HepG2 (cell line): ENCODE data around the gene MEF2A. TPM values are rescaled to one million over a fixed set of nuclear protein-coding genes. Genes with fewer than 3 reads are reported as not detected.
A peak's percentile ranks its signal among the peaks of the same experiment; 100 is the strongest.

ENCODE experiments used
- ATAC-seq: fragments of 200-7000 bp; cut with Tn5 transposase; 3 replicates; pipeline ENCODE4 v1.9.1; 2020; ENCODE audit warnings: mild to moderate bottlenecking, moderate library complexity
- BruUV-seq: library from RNA; stranded (reverse); fragments of 400-500 nt; replicated peaks from 2 replicates; lab custom pipeline; 2021; lab: Mats Ljungman, UMichigan
- CTCF ChIA-PET: fragments of 300-600 bp; formaldehyde crosslinking; extraction: SDS; loops from one replicate; lab custom pipeline; 2021; ENCODE audit warnings: low total read pairs, inconsistent platforms, low intra/inter-chr PET ratio; lab: Yijun Ruan, JAX
- POLR2A ChIA-PET: fragments of 350-600 bp; sonication (Branson Sonifier 250); formaldehyde crosslinking; loops from one replicate; lab custom pipeline; 2020; ENCODE audit warnings: antibody characterized with exemption, inconsistent platforms; lab: Yijun Ruan, JAX
- DNase-seq: peaks from one replicate; pipeline ENCODE4 v3.0.0-alpha.2; 2015; ENCODE audit warnings: low spot score
- FAIRE-seq: peaks from 3 replicates; lab custom pipeline; 2011; peaks lifted over from hg19 to GRCh38; lab: Jason Lieb, UNC
- H2AFZ ChIP-seq: one replicate; pipeline ENCODE4 v1.6.1; 2011; ENCODE audit warnings: low read length, inconsistent platforms
- H3K27ac ChIP-seq: fragments of 300-600 bp; 3 replicates; pipeline ENCODE4 v1.8.0; 2011; ENCODE audit warnings: mixed run types, mild to moderate bottlenecking, mixed read lengths, low read length, inconsistent platforms; ENCODE audit not compliant: insufficient read depth; ENCODE audit errors: extremely low read length
- H3K27me3 ChIP-seq, 2 experiments: fragments of 200-600 bp in 1 of 2; 2 replicates in 1 of 2; 3 replicates in 1 of 2; pipeline versions ENCODE4 v1.6.0 to v1.8.0; 2011; ENCODE audit warnings: low read length in 2 of 2, mild to moderate bottlenecking in 2 of 2, moderate library complexity in 2 of 2, inconsistent platforms in 1 of 2; ENCODE audit not compliant: insufficient read depth in 2 of 2, control insufficient read depth in 1 of 2
- H3K36me3 ChIP-seq, 2 experiments: fragments of 200-600 bp in 1 of 2; replicated peaks in 1 of 2; 2 replicates in 1 of 2; 3 replicates in 1 of 2; pipeline versions ENCODE4 v1.5.1 to v1.8.0; 2011; ENCODE audit warnings: low read length in 2 of 2, inconsistent platforms in 1 of 2; ENCODE audit not compliant: insufficient read depth in 2 of 2, control insufficient read depth in 1 of 2
- H3K4me1 ChIP-seq: 2 replicates; pipeline ENCODE4 v1.5.1; 2012; ENCODE audit warnings: low read length, inconsistent platforms; ENCODE audit not compliant: insufficient read depth
- H3K4me2 ChIP-seq: 2 replicates; pipeline ENCODE4 v1.6.0; 2011; ENCODE audit warnings: low read depth, low read length, inconsistent platforms
- H3K4me3 ChIP-seq, 3 experiments: fragments of 200-600 bp in 1 of 3; sonication (generic), shearing (Covaris generic) in 1 of 3; replicated peaks in 1 of 3; 2 replicates each; pipeline ENCODE4 v1.5.1; 2011 to 2016; ENCODE audit warnings: low read length in 3 of 3, inconsistent platforms in 2 of 3, low read depth in 2 of 3, mild to moderate bottlenecking in 2 of 3, control low read depth in 1 of 3, mixed read lengths in 1 of 3; ENCODE audit not compliant: insufficient read depth in 1 of 3
- H3K79me2 ChIP-seq: one replicate; pipeline ENCODE4 v1.6.1; 2011; ENCODE audit warnings: low read length, inconsistent platforms; ENCODE audit not compliant: insufficient read depth
- H3K9ac ChIP-seq: 2 replicates; pipeline ENCODE4 v1.6.0; 2011; ENCODE audit warnings: mild to moderate bottlenecking, low read depth, low read length, inconsistent platforms; ENCODE audit not compliant: insufficient read depth
- H3K9me3 ChIP-seq: 2 replicates; pipeline ENCODE4 v1.5.1; 2012; ENCODE audit warnings: mild to moderate bottlenecking, low read length
- H4K20me1 ChIP-seq: 2 replicates; pipeline ENCODE4 v1.6.0; 2011; ENCODE audit warnings: inconsistent platforms, mild to moderate bottlenecking, low read length, moderate library complexity; ENCODE audit not compliant: insufficient read depth
- ATM ChIP-seq: fragments of 450-650 bp; IDR thresholded peaks from 2 replicates; pipeline ENCODE4 v1.7.1; 2017; ENCODE audit warnings: mild to moderate bottlenecking, borderline replicate concordance
- ATRX ChIP-seq: sonication (generic); formaldehyde crosslinking; IDR thresholded peaks from 2 replicates; pipeline ENCODE4 v1.4.0; 2020; ENCODE audit warnings: missing genetic modification reagents, borderline replicate concordance
- BRD4 ChIP-seq: sonication (generic); formaldehyde crosslinking; IDR thresholded peaks from 2 replicates; pipeline ENCODE4 v1.4.0; 2020; ENCODE audit warnings: missing genetic modification reagents
- CEBPB ChIP-seq: IDR thresholded peaks from 2 replicates; pipeline ENCODE4 v1.6.1; 2011; ENCODE audit warnings: low read depth, low read length, improper control_type of control experiment, borderline replicate concordance
- CEBPG ChIP-seq: IDR thresholded peaks from 2 replicates; pipeline ENCODE4 v1.6.1; 2016
- GATAD2A ChIP-seq: IDR thresholded peaks from 2 replicates; pipeline ENCODE4 v1.6.1; 2016
- KLF15 ChIP-seq: sonication (generic); formaldehyde crosslinking; IDR thresholded peaks from 2 replicates; pipeline ENCODE4 v1.8.1; 2023; ENCODE audit warnings: borderline replicate concordance, mild to moderate bottlenecking, inconsistent platforms, missing genetic modification reagents, mixed read lengths
- MAFK ChIP-seq, 2 experiments: IDR thresholded peaks in 1 of 2; conservative IDR thresholded peaks in 1 of 2; 2 replicates each; pipeline ENCODE4 v1.6.1; 2011; ENCODE audit warnings: improper control_type of control experiment in 2 of 2, low read length in 2 of 2
- SALL1 ChIP-seq: sonication (generic); formaldehyde crosslinking; IDR thresholded peaks from 2 replicates; pipeline ENCODE4 v1.8.0; 2022; ENCODE audit warnings: mild to moderate bottlenecking, missing genetic modification reagents
- U2AF1 ChIP-seq: fragments of 200-400 bp; formaldehyde crosslinking; optimal IDR thresholded peaks from 2 replicates; pipeline ENCODE3; 2017; ENCODE audit warnings: mild to moderate bottlenecking, low read depth, low read length
- ZNF329 ChIP-seq: sonication (generic); formaldehyde crosslinking; IDR thresholded peaks from 2 replicates; pipeline ENCODE4 v1.9.0; 2021; ENCODE audit warnings: low read depth, mild to moderate bottlenecking, missing genetic modification reagents
- ZNF44 ChIP-seq: sonication (generic); formaldehyde crosslinking; IDR thresholded peaks from 2 replicates; pipeline ENCODE4 v1.5.1; 2020; ENCODE audit warnings: mild to moderate bottlenecking, missing genetic modification reagents
- WGBS: methylation state at CpG from one replicate; pipeline ENCODE4 v1.1.6; 2017; ENCODE audit warnings: low lambda C conversion rate; 5-methylcytosine and 5-hydroxymethylcytosine counted together
- in situ Hi-C: cut with HindIII; loops from 2 replicates; pipeline ENCODE4 v1.10.0; 2017; ENCODE audit warnings: low pct_unique_long_range_greater_than_20kb; ENCODE audit not compliant: extremely low pct_ligation_motif_present
- intact Hi-C: fragments of 100-400 bp; cut with micrococcal nuclease; formaldehyde crosslinking; loops from one replicate; pipeline ENCODE4 v1.10.0; 2022; ENCODE audit not compliant: unreplicated experiment
- polyA plus RNA-seq, 8 experiments: library from polyadenylated mRNA; depleted of rRNA in 3 of 8; stranded (reverse) in 7 of 8; unstranded in 1 of 8; fragments of >200 nt; fragmentation: Illumina TruSeq in 4 of 8; extraction: Trizol in 4 of 8; gene quantifications; 2 replicates each; pipeline versions ENCODE4 v1.2.1 to v1.2.3, GENCODE V29; 2011 to 2016; ENCODE audit warnings: low read depth in 4 of 8, missing spikeins in 1 of 8, mixed read lengths in 1 of 8; ENCODE audit not compliant: insufficient read depth in 1 of 8
- total RNA-seq, 5 experiments: library from RNA; depleted of rRNA; stranded (reverse); fragments of >200 nt; fragmentation: Illumina TruSeq; extraction: Trizol; gene quantifications; 2 replicates each; pipeline ENCODE4 v1.2.3, GENCODE V29; 2016; ENCODE audit warnings: low read depth in 1 of 5
- TF ChIP-seq, protein P1 (sequence below), 2 experiments: fragments of 450-650 bp in 1 of 2; sonication (generic) in 1 of 2; formaldehyde crosslinking; IDR thresholded peaks; 2 replicates each; pipeline versions ENCODE4 v1.5.0 to v1.8.0; 2020 to 2022; ENCODE audit warnings: mild to moderate bottlenecking in 1 of 2, missing genetic modification reagents in 1 of 2

Gene MEF2A
- total and polyA plus RNA-seq, 2 of the 13 experiments (the other 11 are each of a cell fraction or from before 2014, with no cell fraction given), result 15.2 to 24.4 TPM

DNA sequence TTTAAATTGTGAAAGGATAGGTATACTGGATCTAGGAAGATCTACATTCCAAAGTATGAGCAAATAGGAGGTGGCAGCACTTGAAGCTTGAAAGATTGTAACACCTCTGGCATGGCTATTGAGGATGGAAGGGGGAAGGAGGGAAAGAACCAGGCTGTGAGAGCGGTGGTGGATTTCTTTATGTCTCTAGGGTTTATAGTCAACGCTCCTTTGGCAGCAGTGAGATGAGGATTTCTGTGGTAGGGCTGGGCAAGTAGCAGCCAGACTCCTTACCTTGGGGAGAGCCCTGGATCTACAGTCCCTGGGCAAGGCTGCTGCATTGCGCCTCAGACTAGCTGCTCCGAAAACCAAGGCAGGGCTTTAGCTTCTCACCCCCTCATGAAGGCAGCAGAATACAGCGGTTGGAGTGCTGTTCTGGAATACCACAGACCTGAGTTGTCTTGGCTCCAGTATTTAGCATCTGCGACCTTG lies 53.2 kb downstream of the MEF2A start:
- peaks cover 55% of the 10 kb centered on the region for H3K4me1 ChIP-seq
- 0 out of 2 replicates have a peak, but pooled peaks cover under 1% of the 10 kb centered on the region for H3K9me3 ChIP-seq
- peaks cover 70% of the 10 kb centered on the region for H3K79me2 ChIP-seq
- no peak for FAIRE-seq
- no peak overlapping the region for H3K9ac ChIP-seq
- in situ Hi-C loops (no loop called here), intact Hi-C loops (no loop called here)
- no peak overlapping the region for H3K27ac ChIP-seq
- H4K20me1 ChIP-seq, result peaks cover 7% of the 10 kb centered on the region; the same call in 1 of the 2 replicates
- TF ChIP-seq ZNF329 (CRISPR knock-in tag) (no peak), KLF15 (CRISPR knock-in tag) (no peak), SALL1 (peak; percentile 12; the same call in 1 of the 2 replicates)
- DNase-seq, result no peak
- 97% methylated on average over 6 of the region's 6 CpGs for WGBS
- no peaks in the 10 kb centered on the region for H3K27me3 ChIP-seq
- POLR2A ChIA-PET, result interaction anchor here (1.1 kb wide), 1 partner anchor 10 kb away, joined by 3 read pairs; no protein-coding TSS in a partner anchor
- no peak overlapping the region for H3K4me2 ChIP-seq
- no peaks in the 10 kb centered on the region for H3K36me3 ChIP-seq
- CTCF ChIA-PET, result no interaction called here
- no peak overlapping the region for H2AFZ ChIP-seq
- peak; percentile 45; the same call in 2 of the 3 replicates for ATAC-seq
- no TSS peak for BruUV-seq
- H3K4me3 ChIP-seq, result no peak overlapping the region

DNA sequence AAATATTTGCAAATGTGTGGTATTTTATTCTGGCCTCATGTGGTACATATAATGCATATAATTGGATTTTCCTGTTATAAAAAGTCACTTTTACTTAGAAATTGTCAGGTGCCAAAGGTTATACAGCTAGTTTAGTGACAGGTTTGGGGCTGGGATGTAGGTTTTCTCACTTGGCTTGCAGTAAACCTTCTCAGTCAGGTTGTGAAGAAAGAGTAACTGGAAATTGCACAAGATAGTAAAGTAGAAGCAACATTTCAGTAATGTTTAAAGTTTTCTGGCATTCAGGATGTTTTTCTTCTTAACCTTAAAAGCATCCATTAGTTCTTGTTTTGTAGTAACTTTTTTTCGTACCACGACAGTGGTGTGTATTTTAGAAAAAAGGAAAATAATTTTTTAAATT lies 53.9 kb downstream of the MEF2A start:
- CTCF ChIA-PET, result no interaction called here
- Histone ChIP-seq H3K36me3 (no peaks in the 10 kb centered on the region), H3K27me3 (no peaks in the 10 kb centered on the region), H4K20me1 (peaks cover 5% of the 10 kb centered on the region; the same call in 1 of the 2 replicates), H3K9ac (no peak overlapping the region), H2AFZ (no peak overlapping the region), H3K4me2 (0 out of 2 replicates have a peak overlapping the region, but pooled peaks have one; percentile 6), H3K79me2 (peaks cover 71% of the 10 kb centered on the region), H3K4me1 (peaks cover 48% of the 10 kb centered on the region), H3K4me3 (no peak overlapping the region), H3K27ac (peak overlapping the region; percentile 47), H3K9me3 (peaks cover 8% of the 10 kb centered on the region)
- TF ChIP-seq CEBPB, result peak; percentile 94
- TF ChIP-seq CEBPG (CRISPR knock-in tag), result peak; percentile 83
- no peak for TF ChIP-seq U2AF1
- peak; percentile 50; the same call in 1 of the 2 replicates for TF ChIP-seq GATAD2A (CRISPR knock-in tag)
- no peak for TF ChIP-seq ZNF44 (CRISPR knock-in tag)
- TF ChIP-seq ATM, result no peak
- TF ChIP-seq, protein P1, sequence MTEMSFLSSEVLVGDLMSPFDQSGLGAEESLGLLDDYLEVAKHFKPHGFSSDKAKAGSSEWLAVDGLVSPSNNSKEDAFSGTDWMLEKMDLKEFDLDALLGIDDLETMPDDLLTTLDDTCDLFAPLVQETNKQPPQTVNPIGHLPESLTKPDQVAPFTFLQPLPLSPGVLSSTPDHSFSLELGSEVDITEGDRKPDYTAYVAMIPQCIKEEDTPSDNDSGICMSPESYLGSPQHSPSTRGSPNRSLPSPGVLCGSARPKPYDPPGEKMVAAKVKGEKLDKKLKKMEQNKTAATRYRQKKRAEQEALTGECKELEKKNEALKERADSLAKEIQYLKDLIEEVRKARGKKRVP (CRISPR knock-in tag; IDR thresholded peaks at IDR 0.05), result peak in 1 of 2 experiments; percentile 84; a peak in 2 of 4 replicates
- no peak for TF ChIP-seq MAFK (conservative IDR thresholded peaks at IDR 0.05 in 1 of 2, IDR thresholded peaks at IDR 0.05 in 1 of 2; ENCODE audit: low read length in 2 of 2)
- TF ChIP-seq ATRX (CRISPR knock-in tag), result no peak
- no peak for TF ChIP-seq BRD4 (CRISPR knock-in tag)
- intact Hi-C loops (no loop called here), in situ Hi-C loops (no loop called here)
- BruUV-seq, result no TSS peak
- no peak for FAIRE-seq
- POLR2A ChIA-PET, result interaction anchor here (1.1 kb wide), 1 partner anchor 9 kb away, joined by 3 read pairs; no protein-coding TSS in a partner anchor
- DNase-seq, result no peak
- peak; percentile 49; the same call in 2 of the 3 replicates for ATAC-seq
- 48% methylated on average over 2 of the region's 2 CpGs for WGBS
